DLD1 (cell line): Measurements from ENCODE around the gene MYO7B.

Experiments used
- in situ Hi-C: cut with HindIII; loops from 2 replicates; pipeline ENCODE4 v1.10.0; 2017; ENCODE audit warnings: low sequenced_read_pairs

MYO7B gene

GRCh38 chr2:127623388-127624319, 88.2 kb downstream of the MYO7B start:
- in situ Hi-C loops = no loop called here

- in situ Hi-C loops = no loop called here
These were observed 88.9 kb downstream of the MYO7B start for GRCh38 chr2:127624320-127624755.

GRCh38 chr2:127624756-127625571, 89.5 kb downstream of the MYO7B start:
- in situ Hi-C loops = no loop called here

DNA sequence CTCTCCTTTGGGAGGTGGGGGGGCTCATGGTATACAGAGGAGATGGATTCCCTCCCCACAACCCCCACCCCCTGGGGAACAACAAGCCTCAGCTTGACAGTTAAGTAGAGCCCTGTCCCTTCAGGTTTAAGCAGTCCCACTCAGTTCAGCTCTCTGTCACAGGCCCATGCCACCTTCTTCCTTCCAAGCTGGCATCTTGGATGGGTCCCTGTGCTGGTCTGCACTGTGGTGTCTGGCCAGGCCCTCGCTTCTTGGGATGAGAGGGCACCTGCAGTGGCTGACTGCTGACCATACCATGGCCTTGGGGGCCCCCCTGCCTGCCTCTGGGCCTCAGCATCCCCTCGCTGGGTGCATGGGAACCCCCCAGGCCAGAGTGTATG, 90.1 kb downstream of the MYO7B start:
- in situ Hi-C loops = no loop called here

- in situ Hi-C loops = no loop called here
These were observed 90.7 kb downstream of the MYO7B start for GRCh38 chr2:127626175-127626574.

DNA sequence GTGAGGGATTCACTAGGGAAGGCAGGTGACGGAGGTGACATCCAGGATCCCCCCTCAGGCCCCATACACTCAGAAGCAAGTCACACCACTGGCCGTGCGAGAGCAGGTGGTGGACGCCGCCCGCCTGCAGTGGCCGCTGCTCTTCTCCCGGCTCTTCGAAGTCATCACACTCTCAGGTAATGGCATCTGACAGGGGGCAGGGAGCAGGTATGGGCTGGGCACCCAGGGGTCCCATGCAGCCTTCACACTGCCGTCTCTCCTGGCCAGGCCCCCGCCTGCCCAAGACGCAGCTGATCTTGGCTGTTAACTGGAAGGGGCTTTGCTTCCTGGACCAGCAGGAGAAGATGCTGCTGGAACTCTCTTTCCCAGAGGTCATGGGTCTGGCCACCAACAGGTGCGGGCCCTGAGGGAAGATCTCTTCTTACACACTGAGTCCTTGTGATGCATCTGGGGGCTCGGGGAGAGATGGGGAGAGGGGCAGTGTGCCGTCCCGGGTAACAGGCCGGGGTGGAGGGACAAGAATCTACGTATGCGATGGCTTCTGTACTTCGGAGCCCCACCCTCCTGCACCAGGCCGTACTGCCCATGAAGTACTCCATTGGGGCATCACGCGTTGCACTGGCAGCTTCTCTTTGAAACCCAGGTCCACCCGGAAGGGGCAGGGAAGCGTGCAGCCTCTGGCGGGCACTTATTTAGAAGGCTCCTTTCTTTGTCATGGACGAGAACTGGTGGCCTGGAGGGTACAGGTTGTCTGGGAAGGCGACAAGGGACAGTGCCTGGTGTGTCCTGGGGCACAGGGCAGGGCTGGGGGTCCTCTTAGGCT, 91.6 kb downstream of the MYO7B start:
- in situ Hi-C loops = no loop called here

GRCh38 chr2:127627740-127628571, 92.5 kb downstream of the MYO7B start:
- in situ Hi-C loops = no loop called here

DNA sequence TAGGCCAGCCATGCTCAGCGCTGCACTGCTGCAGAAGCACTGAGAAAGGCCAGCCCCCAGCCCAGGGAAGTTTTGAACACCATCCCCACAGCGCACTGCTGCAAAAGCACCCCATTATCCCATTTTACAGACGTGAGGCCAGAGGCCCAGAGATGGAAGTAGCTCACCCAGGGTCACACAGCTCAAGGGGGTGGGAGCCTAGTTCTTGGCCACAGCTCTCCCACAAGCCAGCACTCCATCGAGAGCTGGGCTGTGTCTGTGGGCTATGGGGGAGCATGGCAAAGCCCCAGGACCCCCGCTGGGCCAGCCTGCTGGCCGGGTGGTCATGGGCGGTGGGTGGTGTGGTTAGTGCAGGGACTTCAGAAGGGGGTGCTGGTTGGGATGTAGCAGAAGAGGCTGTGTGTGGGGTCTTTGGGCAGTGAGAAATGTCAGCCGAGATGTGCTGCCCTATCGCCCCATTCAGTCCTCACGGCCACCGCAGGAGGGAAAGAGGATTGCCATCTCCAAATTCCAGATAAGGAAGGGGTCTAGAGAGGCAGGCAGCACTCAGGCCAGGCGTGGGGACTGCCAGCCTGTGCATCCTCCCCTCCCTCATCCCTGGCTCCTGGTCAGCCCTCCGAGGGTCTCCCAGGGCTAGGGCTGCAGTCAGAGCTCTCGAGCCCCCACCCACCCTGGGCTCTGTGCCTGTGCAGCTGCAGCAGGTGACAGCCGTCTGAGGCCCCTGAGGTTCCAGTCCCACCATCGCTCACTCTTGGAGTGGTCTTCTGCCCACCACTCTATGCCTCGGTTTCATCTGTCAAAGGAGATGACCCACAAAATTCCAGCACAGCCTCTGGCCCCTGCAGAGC, 93.5 kb downstream of the MYO7B start:
- in situ Hi-C loops = no loop called here

DNA sequence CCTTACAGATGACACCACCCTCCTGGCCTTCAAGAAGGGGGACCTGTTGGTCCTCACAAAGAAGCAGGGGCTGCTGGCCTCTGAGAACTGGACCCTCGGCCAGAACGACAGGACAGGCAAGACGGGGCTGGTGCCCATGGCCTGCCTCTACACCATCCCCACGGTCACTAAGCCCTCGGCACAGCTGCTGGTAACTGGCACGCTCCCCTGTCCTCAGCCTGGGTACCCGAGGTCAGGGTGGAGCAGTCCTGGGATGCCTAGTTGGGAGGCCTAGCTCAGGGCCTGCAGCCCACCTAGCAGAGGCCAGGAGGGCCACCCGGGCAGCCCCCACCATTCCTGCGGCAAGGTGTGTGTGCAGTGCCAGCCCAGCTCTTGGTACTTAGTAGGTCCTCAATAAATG, 94.2 kb downstream of the MYO7B start:
- in situ Hi-C loops = no loop called here

DNA sequence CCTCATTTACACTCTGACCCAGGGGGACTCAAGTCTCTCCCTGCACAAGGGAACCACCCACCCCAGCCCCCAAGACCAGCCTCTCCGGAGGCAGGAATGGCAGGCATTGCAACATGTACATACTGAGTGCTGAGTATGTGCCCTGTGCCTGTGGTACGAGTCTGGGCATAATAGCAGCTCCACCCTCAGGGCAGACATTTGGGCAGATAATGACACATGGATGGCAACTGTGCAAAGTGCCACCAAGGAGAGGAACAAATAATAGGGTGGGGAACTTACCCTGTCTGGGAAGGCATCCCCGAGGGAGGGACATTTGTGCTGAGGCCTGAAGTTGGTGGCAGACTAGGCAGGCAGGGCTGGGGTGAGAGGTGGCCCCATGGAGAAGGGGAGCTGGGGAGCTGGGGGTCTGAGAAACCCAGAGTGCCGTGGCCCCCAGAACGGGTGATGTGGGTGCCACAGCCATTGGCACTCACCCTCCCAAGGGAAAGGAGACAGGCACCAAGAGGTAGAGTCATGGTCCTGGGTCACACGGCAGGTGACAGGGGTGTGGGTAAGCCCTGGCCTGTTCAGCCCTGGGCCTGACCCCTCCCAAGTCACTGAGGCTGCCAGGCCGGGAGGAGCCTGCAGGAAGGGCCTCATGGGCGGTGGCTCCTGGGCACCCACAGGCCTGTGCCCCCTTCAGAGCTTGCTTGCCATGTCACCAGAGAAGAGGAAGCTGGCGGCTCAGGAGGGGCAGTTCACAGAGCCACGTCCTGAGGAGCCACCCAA, 94.8 kb downstream of the MYO7B start:
- in situ Hi-C loops = no loop called here

DNA sequence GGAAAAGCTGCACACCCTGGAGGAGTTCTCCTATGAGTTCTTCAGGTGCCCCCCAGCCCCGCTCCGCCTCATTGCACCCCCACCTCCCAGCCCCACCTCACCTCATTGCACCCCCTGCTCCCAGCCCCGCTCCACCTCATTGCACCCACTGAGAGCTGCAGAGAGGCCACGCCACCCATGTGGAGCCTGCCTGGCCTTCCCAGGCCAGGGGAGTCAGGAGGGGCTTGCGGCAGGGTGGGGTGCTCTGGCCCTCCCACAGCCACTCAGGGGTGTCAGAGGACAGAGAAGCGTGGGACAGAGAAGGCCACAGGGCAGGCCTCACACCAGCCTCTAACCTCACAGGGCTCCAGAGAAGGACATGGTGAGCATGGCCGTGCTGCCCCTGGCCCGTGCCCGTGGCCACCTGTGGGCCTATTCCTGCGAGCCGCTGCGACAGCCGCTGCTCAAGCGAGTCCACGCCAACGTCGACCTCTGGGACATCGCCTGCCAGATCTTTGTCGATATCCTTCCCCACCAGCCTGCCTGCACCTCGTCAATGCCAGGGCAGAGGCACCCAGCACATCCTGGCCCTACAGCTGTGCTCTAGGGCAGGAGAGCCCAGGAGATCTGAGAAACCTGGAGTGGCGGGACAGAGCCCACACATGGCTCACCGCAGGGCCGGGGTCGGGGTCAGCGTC, 95.5 kb downstream of the MYO7B start:
- in situ Hi-C loops = no loop called here

DNA sequence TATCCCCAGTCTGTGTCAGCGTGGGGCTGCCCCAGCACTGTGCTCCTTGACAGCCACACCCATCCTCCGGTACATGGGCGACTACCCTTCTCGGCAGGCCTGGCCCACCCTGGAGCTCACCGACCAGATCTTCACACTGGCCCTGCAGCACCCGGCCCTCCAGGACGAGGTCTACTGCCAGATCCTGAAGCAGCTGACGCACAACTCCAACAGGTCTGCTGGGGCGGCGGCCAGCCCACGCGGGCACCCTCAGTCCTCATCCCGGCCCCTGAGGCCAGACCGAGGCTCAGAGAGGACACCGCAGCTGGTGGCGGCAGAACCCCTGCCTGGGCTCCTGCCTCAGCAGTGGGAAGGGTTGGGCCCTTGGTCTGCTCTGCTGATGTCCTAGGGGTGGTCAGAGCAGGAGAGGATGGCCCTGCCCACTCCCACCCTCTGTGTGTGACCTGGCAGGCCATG, 96.1 kb downstream of the MYO7B start:
- in situ Hi-C loops = no loop called here

GRCh38 chr2:127631997-127632581, 96.6 kb downstream of the MYO7B start:
- in situ Hi-C loops = no loop called here

GRCh38 chr2:127632592-127633489, 97.4 kb downstream of the MYO7B start:
- in situ Hi-C loops = no loop called here

GRCh38 chr2:127633556-127634065, 98.1 kb downstream of the MYO7B start:
- in situ Hi-C loops = no loop called here

GRCh38 chr2:127634066-127634617, 98.7 kb downstream of the MYO7B start:
- in situ Hi-C loops = no loop called here
